Astrocyte (in vitro differentiated cells and primary cell): Measurements from ENCODE around the gene ATAD2B. TPM values are rescaled to one million over a fixed set of nuclear protein-coding genes. Genes with fewer than 3 reads are reported as not detected.

ENCODE experiments used
- DNase-seq: peaks from one replicate; pipeline ENCODE4 v3.0.0-alpha.2; 2010; ENCODE audit warnings: low read depth
- FAIRE-seq: peaks from 2 replicates; lab custom pipeline; 2011; peaks lifted over from hg19 to GRCh38; lab: Jason Lieb, UNC
- H2AFZ ChIP-seq: 2 replicates; pipeline ENCODE4 v1.6.0; 2012; ENCODE audit warnings: low read depth, low read length, inconsistent platforms
- H3K27ac ChIP-seq: 2 replicates; pipeline ENCODE4 v1.5.1; 2011; ENCODE audit warnings: low read depth, low read length, inconsistent platforms
- H3K27me3 ChIP-seq: 2 replicates; pipeline ENCODE4 v1.6.0; 2011; ENCODE audit warnings: low read length, inconsistent platforms; ENCODE audit not compliant: insufficient read depth
- H3K36me3 ChIP-seq: 2 replicates; pipeline ENCODE4 v1.5.1; 2011; ENCODE audit warnings: low read length, inconsistent platforms; ENCODE audit not compliant: insufficient read depth
- H3K4me1 ChIP-seq: 2 replicates; pipeline ENCODE4 v1.5.1; 2011; ENCODE audit warnings: low read length, inconsistent platforms; ENCODE audit not compliant: insufficient read depth
- H3K4me2 ChIP-seq: 2 replicates; pipeline ENCODE4 v1.6.0; 2012; ENCODE audit warnings: low read length, inconsistent platforms
- H3K4me3 ChIP-seq: 2 replicates; pipeline ENCODE4 v1.5.1; 2011; ENCODE audit warnings: low read depth, mild to moderate bottlenecking, low read length, inconsistent platforms; ENCODE audit not compliant: insufficient read depth
- H3K79me2 ChIP-seq: 2 replicates; pipeline ENCODE4 v1.6.0; 2012; ENCODE audit warnings: mild to moderate bottlenecking, low read length, inconsistent platforms; ENCODE audit not compliant: insufficient read depth
- H3K9ac ChIP-seq: 2 replicates; pipeline ENCODE4 v1.6.0; 2012; ENCODE audit warnings: mild to moderate bottlenecking, low read length, inconsistent platforms
- H3K9me3 ChIP-seq: 2 replicates; pipeline ENCODE4 v1.5.1; 2012; ENCODE audit warnings: low read depth, mild to moderate bottlenecking, low read length, inconsistent platforms; ENCODE audit not compliant: insufficient read depth
- H4K20me1 ChIP-seq: 2 replicates; pipeline ENCODE4 v1.6.0; 2012; ENCODE audit warnings: low read length, inconsistent platforms; ENCODE audit not compliant: insufficient read depth
- H3K27ac Mint-ChIP-seq: one replicate; pipeline ENCODE4 v1.8.0; 2021; ENCODE audit warnings: mild to moderate bottlenecking, mixed read lengths; ENCODE audit not compliant: unreplicated experiment
- H3K27me3 Mint-ChIP-seq: one replicate; pipeline ENCODE4 v1.8.0; 2021; ENCODE audit warnings: low read depth, mixed read lengths; ENCODE audit not compliant: unreplicated experiment
- H3K36me3 Mint-ChIP-seq: one replicate; pipeline ENCODE4 v1.8.0; 2021; ENCODE audit warnings: low read depth, mixed read lengths; ENCODE audit not compliant: unreplicated experiment
- H3K4me1 Mint-ChIP-seq: one replicate; pipeline ENCODE4 v1.8.0; 2021; ENCODE audit warnings: low read depth, mixed read lengths; ENCODE audit not compliant: unreplicated experiment
- H3K4me3 Mint-ChIP-seq: one replicate; pipeline ENCODE4 v1.8.0; 2021; ENCODE audit warnings: mild to moderate bottlenecking, moderate library complexity, mixed read lengths; ENCODE audit not compliant: unreplicated experiment
- H3K9me3 Mint-ChIP-seq: one replicate; pipeline ENCODE4 v1.8.0; 2021; ENCODE audit warnings: mild to moderate bottlenecking, mixed read lengths; ENCODE audit not compliant: unreplicated experiment
- EZH2 ChIP-seq: IDR thresholded peaks from 2 replicates; pipeline ENCODE4 v1.6.1; 2012; ENCODE audit warnings: mild to moderate bottlenecking, low read length, inconsistent platforms; ENCODE audit not compliant: insufficient read depth
- total RNA-seq: library from RNA; stranded (reverse); gene quantifications from 2 replicates; pipeline ENCODE4 v1.2.1, GENCODE V29; 2021
- TF ChIP-seq, protein P1 (sequence below): IDR thresholded peaks from 2 replicates; pipeline ENCODE4 v1.5.1; 2011; ENCODE audit warnings: low read depth, mild to moderate bottlenecking, inconsistent platforms, low read length, moderate library complexity; ENCODE audit not compliant: insufficient read depth

Gene ATAD2B
- total RNA-seq, 1 donor from 2014 or later: 12.2 TPM

DNA sequence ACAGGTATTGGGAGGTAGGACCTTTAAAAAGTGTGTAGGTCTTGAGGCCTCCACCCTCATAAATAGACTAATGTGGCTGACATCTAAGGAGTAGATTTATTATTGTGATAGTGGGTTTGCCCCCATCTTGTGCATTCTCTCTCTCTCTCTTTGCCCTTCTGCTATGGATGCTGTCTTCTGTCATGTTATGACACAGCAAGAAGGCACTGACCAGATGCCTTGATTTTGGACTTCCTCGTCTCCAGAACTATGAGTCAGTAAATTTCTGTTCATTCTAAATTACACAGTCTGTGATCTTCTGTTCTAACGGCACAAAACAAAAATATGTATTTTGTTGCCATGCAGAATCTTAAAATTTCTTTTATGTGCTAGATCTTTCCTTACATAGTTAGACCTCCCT lies 66.9 kb downstream of the ATAD2B start:
- Histone ChIP-seq H3K27me3 (no peaks in the 10 kb centered on the region), H3K27ac (no peak overlapping the region), H3K36me3 (no peaks in the 10 kb centered on the region), H4K20me1 (no peaks in the 10 kb centered on the region), H3K9ac (no peak overlapping the region), H3K4me1 (no peaks in the 10 kb centered on the region), H2AFZ (no peak overlapping the region), H3K4me2 (no peak overlapping the region), H3K4me3 (no peak overlapping the region), H3K9me3 (no peaks in the 10 kb centered on the region), H3K79me2 (no peaks in the 10 kb centered on the region)
- TF ChIP-seq EZH2: no peak
- H3K4me3 Mint-ChIP-seq: no peak overlapping the region
- DNase-seq (peak; percentile 12), FAIRE-seq (peak; percentile 20)
- H3K4me1 Mint-ChIP-seq: peaks cover 3% of the 10 kb centered on the region
- H3K27me3 Mint-ChIP-seq: no peaks in the 10 kb centered on the region
- H3K27ac Mint-ChIP-seq: no peak overlapping the region
- no peaks in the 10 kb centered on the region for H3K9me3 Mint-ChIP-seq
- peaks cover 6% of the 10 kb centered on the region for H3K36me3 Mint-ChIP-seq

DNA sequence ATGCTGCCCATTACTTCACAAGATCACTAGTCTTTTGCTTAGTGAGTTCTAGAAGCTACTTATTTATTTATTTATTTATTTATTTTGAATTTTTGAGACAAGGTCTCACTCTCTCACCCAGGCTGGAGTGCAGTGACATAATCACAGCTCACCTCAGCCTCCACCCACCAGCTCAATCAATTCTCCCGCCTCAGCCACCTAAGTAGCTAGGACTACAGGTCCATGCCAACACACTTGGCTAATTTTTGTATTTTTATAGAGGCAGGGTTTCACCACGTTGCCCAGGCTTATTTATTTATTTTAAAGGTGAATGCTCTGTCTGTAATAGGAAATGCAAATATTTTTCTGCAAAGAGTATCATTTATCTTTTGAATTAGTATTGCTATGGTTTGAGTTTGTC lies 67.7 kb downstream of the ATAD2B start:
- H3K9ac ChIP-seq: no peak overlapping the region
- H3K27ac ChIP-seq: no peak overlapping the region
- no peak overlapping the region for H3K27ac Mint-ChIP-seq
- no peaks in the 10 kb centered on the region for H4K20me1 ChIP-seq
- peaks cover 3% of the 10 kb centered on the region for H3K4me1 Mint-ChIP-seq
- H3K4me3 Mint-ChIP-seq: no peak overlapping the region
- no peaks in the 10 kb centered on the region for H3K79me2 ChIP-seq
- no peaks in the 10 kb centered on the region for H3K36me3 ChIP-seq
- FAIRE-seq (no peak), DNase-seq (no peak)
- no peaks in the 10 kb centered on the region for H3K9me3 Mint-ChIP-seq
- H3K27me3 Mint-ChIP-seq: no peaks in the 10 kb centered on the region
- H3K27me3 ChIP-seq: no peaks in the 10 kb centered on the region
- TF ChIP-seq EZH2: no peak
- TF ChIP-seq, protein P1, sequence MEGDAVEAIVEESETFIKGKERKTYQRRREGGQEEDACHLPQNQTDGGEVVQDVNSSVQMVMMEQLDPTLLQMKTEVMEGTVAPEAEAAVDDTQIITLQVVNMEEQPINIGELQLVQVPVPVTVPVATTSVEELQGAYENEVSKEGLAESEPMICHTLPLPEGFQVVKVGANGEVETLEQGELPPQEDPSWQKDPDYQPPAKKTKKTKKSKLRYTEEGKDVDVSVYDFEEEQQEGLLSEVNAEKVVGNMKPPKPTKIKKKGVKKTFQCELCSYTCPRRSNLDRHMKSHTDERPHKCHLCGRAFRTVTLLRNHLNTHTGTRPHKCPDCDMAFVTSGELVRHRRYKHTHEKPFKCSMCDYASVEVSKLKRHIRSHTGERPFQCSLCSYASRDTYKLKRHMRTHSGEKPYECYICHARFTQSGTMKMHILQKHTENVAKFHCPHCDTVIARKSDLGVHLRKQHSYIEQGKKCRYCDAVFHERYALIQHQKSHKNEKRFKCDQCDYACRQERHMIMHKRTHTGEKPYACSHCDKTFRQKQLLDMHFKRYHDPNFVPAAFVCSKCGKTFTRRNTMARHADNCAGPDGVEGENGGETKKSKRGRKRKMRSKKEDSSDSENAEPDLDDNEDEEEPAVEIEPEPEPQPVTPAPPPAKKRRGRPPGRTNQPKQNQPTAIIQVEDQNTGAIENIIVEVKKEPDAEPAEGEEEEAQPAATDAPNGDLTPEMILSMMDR: no peak
- no peak overlapping the region for H3K4me3 ChIP-seq
- H3K4me2 ChIP-seq: no peak overlapping the region
- no peaks in the 10 kb centered on the region for H3K9me3 ChIP-seq
- peaks cover 4% of the 10 kb centered on the region for H3K36me3 Mint-ChIP-seq
- no peak overlapping the region for H2AFZ ChIP-seq
- no peaks in the 10 kb centered on the region for H3K4me1 ChIP-seq

DNA sequence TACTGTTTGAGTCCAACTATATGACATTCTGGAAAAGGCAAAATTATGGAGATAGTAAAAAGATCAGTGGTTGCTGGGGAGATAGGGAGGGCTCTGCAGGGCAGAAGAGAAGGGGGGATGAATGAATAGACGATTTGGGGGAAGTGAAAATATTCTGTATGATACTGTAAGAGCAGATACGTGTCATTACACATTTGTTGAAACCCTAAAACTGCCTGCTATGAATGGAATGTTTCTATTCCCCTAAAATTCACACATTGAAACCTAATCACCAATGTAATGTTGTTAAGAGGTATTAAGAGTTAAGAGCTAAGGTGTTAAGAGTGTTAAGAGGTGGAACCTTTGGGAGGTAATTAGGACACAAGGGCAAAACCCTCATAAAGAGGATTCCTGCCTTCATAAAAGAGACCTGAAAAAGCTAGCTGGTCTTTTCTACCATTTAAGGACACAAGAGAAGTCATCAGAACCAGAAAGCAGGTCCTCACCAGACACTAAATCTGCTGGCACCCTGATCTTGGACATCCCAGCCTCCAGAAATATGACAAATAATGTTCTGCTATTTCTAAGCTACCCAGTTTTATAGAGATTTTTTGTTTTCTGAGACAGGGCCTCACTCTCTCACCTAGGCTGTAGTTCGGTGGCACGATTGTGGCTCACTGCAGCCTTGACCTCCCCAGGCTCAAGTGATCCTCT lies 76.2 kb downstream of the ATAD2B start:
- no peak for DNase-seq
- Histone ChIP-seq H3K9ac (no peak overlapping the region), H3K4me2 (no peak overlapping the region), H3K4me1 (no peaks in the 10 kb centered on the region), H3K9me3 (no peaks in the 10 kb centered on the region), H3K36me3 (no peaks in the 10 kb centered on the region), H2AFZ (no peak overlapping the region), H3K79me2 (no peaks in the 10 kb centered on the region), H4K20me1 (peaks cover 4% of the 10 kb centered on the region), H3K27ac (no peak overlapping the region), H3K27me3 (no peaks in the 10 kb centered on the region), H3K4me3 (no peak overlapping the region)
- Mint-ChIP-seq H3K27me3 (no peaks in the 10 kb centered on the region), H3K27ac (no peak overlapping the region), H3K36me3 (peaks cover 2% of the 10 kb centered on the region), H3K4me3 (no peak overlapping the region), H3K9me3 (no peaks in the 10 kb centered on the region), H3K4me1 (no peaks in the 10 kb centered on the region)
- no peak for TF ChIP-seq EZH2
- TF ChIP-seq, protein P1: no peak
- no peak for FAIRE-seq
